OCI-LY7 (cell line): ENCODE data around the gene GFPT1.

ENCODE experiments used
- EZH2phosphoT487 ChIP-seq: fragments of 200-600 bp; sonication (generic); IDR thresholded peaks from 2 replicates; pipeline ENCODE4 v1.6.1; 2018; ENCODE audit warnings: low read depth, borderline replicate concordance, mild to moderate bottlenecking, mixed run types, antibody characterized with exemption, low read length, moderate library complexity, mixed read lengths
- TF ChIP-seq, protein P1 (sequence below): fragments of 200-600 bp; sonication (generic); conservative IDR thresholded peaks from 2 replicates; pipeline ENCODE4 v1.5.1; 2014; ENCODE audit warnings: mild to moderate bottlenecking, antibody characterized with exemption, low read length, moderate library complexity, mixed read lengths

DNA sequence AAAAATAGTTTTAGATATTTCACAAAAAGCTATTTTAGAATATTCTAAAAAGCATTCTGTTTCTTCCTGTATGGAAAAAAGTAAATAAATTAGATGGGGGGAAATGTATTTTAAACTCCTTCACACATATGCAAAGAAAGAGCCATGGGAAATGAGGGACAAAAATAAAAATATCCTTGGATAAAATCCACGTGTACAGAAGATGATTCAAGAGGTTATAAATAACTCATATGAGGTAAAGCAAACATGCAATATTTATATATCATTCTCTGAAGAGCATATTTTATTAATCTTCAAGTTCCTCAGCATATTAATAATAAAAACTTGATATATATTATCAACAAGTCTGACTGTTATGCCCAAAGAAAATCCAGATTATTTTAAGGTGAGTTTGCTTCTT, 8.8 kb upstream of the GFPT1 start:
- TF ChIP-seq, protein P1, sequence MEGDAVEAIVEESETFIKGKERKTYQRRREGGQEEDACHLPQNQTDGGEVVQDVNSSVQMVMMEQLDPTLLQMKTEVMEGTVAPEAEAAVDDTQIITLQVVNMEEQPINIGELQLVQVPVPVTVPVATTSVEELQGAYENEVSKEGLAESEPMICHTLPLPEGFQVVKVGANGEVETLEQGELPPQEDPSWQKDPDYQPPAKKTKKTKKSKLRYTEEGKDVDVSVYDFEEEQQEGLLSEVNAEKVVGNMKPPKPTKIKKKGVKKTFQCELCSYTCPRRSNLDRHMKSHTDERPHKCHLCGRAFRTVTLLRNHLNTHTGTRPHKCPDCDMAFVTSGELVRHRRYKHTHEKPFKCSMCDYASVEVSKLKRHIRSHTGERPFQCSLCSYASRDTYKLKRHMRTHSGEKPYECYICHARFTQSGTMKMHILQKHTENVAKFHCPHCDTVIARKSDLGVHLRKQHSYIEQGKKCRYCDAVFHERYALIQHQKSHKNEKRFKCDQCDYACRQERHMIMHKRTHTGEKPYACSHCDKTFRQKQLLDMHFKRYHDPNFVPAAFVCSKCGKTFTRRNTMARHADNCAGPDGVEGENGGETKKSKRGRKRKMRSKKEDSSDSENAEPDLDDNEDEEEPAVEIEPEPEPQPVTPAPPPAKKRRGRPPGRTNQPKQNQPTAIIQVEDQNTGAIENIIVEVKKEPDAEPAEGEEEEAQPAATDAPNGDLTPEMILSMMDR = no peak
- TF ChIP-seq EZH2phosphoT487 = no peak
